GM23338 (cell line): ENCODE measurements around the gene NFIA. TPM values are rescaled to one million over a fixed set of nuclear protein-coding genes. Genes with fewer than 3 reads are reported as not detected.

Experiments
- ATAC-seq: fragments of 200-7000 bp; cut with Tn5 transposase; 3 replicates; pipeline ENCODE4 v1.9.1; 2020
- DNase-seq: peaks from one replicate; pipeline ENCODE4 v3.0.0-alpha.2; 2015; ENCODE audit warnings: low spot score
- H2AFZ ChIP-seq: fragments of 200-600 bp; sonication (generic); 2 replicates; pipeline ENCODE4 v1.8.0; 2016; ENCODE audit warnings: antibody characterized with exemption, mild to moderate bottlenecking, moderate library complexity
- H3F3A ChIP-seq: fragments of 200-600 bp; sonication (generic); replicated peaks from 2 replicates; pipeline ENCODE4 v1.8.0; 2017; ENCODE audit warnings: antibody characterized with exemption, mixed run types, low read depth
- H3K27ac ChIP-seq: fragments of 200-600 bp; sonication (generic); 2 replicates; pipeline ENCODE4 v1.6.1; 2016; ENCODE audit warnings: low read depth
- H3K27me3 ChIP-seq: fragments of 200-600 bp; sonication (generic); 2 replicates; pipeline ENCODE4 v1.8.0; 2016; ENCODE audit warnings: mild to moderate bottlenecking, mixed run types, moderate library complexity; ENCODE audit not compliant: insufficient read depth
- H3K36me3 ChIP-seq: fragments of 200-600 bp; sonication (generic); 2 replicates; pipeline ENCODE4 v1.8.0; 2016; ENCODE audit warnings: mild to moderate bottlenecking; ENCODE audit not compliant: insufficient read depth
- H3K4me1 ChIP-seq: fragments of 200-600 bp; sonication (generic); 2 replicates; pipeline ENCODE4 v1.8.0; 2016; ENCODE audit warnings: mild to moderate bottlenecking, moderate library complexity; ENCODE audit not compliant: insufficient read depth
- H3K4me2 ChIP-seq: fragments of 200-600 bp; sonication (generic); 2 replicates; pipeline ENCODE4 v1.7.1; 2017; ENCODE audit warnings: mixed run types
- H3K4me3 ChIP-seq: fragments of 200-600 bp; sonication (generic); 2 replicates; pipeline ENCODE4 v1.6.1; 2016; ENCODE audit warnings: mixed run types
- H3K79me2 ChIP-seq: fragments of 200-600 bp; sonication (generic); replicated peaks from 2 replicates; pipeline ENCODE4 v1.8.0; 2017; ENCODE audit warnings: mild to moderate bottlenecking; ENCODE audit not compliant: insufficient read depth
- H3K9me2 ChIP-seq: fragments of 200-600 bp; sonication (generic); 2 replicates; pipeline ENCODE4 v1.8.0; 2017; ENCODE audit not compliant: insufficient read depth
- H4K20me1 ChIP-seq: fragments of 200-600 bp; sonication (generic); replicated peaks from 2 replicates; pipeline ENCODE4 v1.8.0; 2017; ENCODE audit warnings: mild to moderate bottlenecking; ENCODE audit not compliant: insufficient read depth
- H3K27ac Mint-ChIP-seq: 2 replicates; pipeline ENCODE4 v1.8.0; 2020; ENCODE audit warnings: inconsistent platforms, mild to moderate bottlenecking, moderate library complexity, mixed read lengths
- H3K27me3 Mint-ChIP-seq: 3 replicates; pipeline ENCODE4 v1.8.0; 2022; ENCODE audit warnings: low read depth, mild to moderate bottlenecking, moderate library complexity, mixed read lengths, inconsistent platforms; ENCODE audit not compliant: insufficient read depth, poor library complexity
- H3K36me3 Mint-ChIP-seq: 3 replicates; pipeline ENCODE4 v1.8.0; 2021; ENCODE audit warnings: low read depth, mild to moderate bottlenecking, inconsistent platforms, moderate library complexity, mixed read lengths
- H3K4me1 Mint-ChIP-seq: 3 replicates; pipeline ENCODE4 v1.8.0; 2020; ENCODE audit warnings: mild to moderate bottlenecking, inconsistent platforms, mixed read lengths
- H3K4me3 Mint-ChIP-seq: 3 replicates; pipeline ENCODE4 v1.8.0; 2021; ENCODE audit warnings: moderate library complexity, mild to moderate bottlenecking, inconsistent platforms, mixed read lengths
- H3K9me3 Mint-ChIP-seq: 3 replicates; pipeline ENCODE4 v1.8.0; 2020; ENCODE audit warnings: moderate library complexity, mild to moderate bottlenecking, inconsistent platforms, mixed read lengths
- CREB1 ChIP-seq: fragments of 250-450 bp; sonication (Bioruptor Pico); IDR thresholded peaks from 2 replicates; pipeline ENCODE4 v1.5.0; 2020; ENCODE audit warnings: low read depth, mild to moderate bottlenecking, moderate library complexity
- ETS1 ChIP-seq: IDR thresholded peaks from 2 replicates; pipeline ENCODE4 v1.6.1; 2016; ENCODE audit warnings: antibody characterized with exemption
- EZH2 ChIP-seq: fragments of 200-600 bp; sonication (generic); IDR thresholded peaks from one replicate; pipeline ENCODE4 v1.8.0; 2017; ENCODE audit warnings: antibody characterized with exemption, mild to moderate bottlenecking, low read depth; ENCODE audit not compliant: unreplicated experiment
- POLR2AphosphoS5 ChIP-seq: IDR thresholded peaks from 2 replicates; pipeline ENCODE4 v1.6.1; 2016; ENCODE audit warnings: antibody characterized with exemption, low read depth
- REST ChIP-seq: IDR thresholded peaks from one replicate; pipeline ENCODE4 v1.6.1; 2018; ENCODE audit warnings: antibody characterized with exemption; ENCODE audit not compliant: unreplicated experiment
- ZNF114 ChIP-seq: fragments of 250-450 bp; sonication (Bioruptor Pico); IDR thresholded peaks from 2 replicates; pipeline ENCODE4 v1.5.0; 2020; ENCODE audit warnings: mild to moderate bottlenecking, moderate library complexity
- ZNF331 ChIP-seq: fragments of 250-450 bp; sonication (Bioruptor Pico); IDR thresholded peaks from 2 replicates; pipeline ENCODE4 v1.5.0; 2020; ENCODE audit warnings: low read depth, mild to moderate bottlenecking, moderate library complexity
- ZNF462 ChIP-seq: fragments of 250-450 bp; sonication (Bioruptor Pico); IDR thresholded peaks from 2 replicates; pipeline ENCODE4 v1.5.0; 2020; ENCODE audit warnings: mild to moderate bottlenecking, moderate library complexity
- polyA plus RNA-seq: library from polyadenylated mRNA; unstranded; fragments of >200 nt; fragmentation: Nextera tagmentation; extraction: Ambion mirVana; gene quantifications from 2 replicates; pipeline ENCODE4 v1.2.1, GENCODE V29; 2016
- total RNA-seq: library from RNA; depleted of rRNA; stranded (reverse); fragments of >200 nt; shearing (Covaris generic); gene quantifications from 2 replicates; pipeline ENCODE4 v1.2.3, GENCODE V29; 2014

NFIA gene
- total and polyA plus RNA-seq, 2 experiments from 2014 or later: 0.97 to 2.3 TPM

GRCh38 chr1:61419657-61420056 lies 337.3 kb downstream of the NFIA start (continued):
- TF ChIP-seq ZNF462 (CRISPR knock-in tag): no peak
- no peak for TF ChIP-seq ZNF114

- no peaks in the 10 kb centered on the region for H3K9me2 ChIP-seq
- Mint-ChIP-seq H3K4me1 (peaks cover 29% of the 10 kb centered on the region), H3K4me3 (no peak overlapping the region), H3K9me3 (no peaks in the 10 kb centered on the region), H3K27ac (0 out of 2 replicates have a peak overlapping the region, but pooled peaks have one; percentile 24), H3K36me3 (no peaks in the 10 kb centered on the region), H3K27me3 (no peaks in the 10 kb centered on the region)
- H4K20me1 ChIP-seq: no peaks in the 10 kb centered on the region
- no peak for ATAC-seq
- H3K36me3 ChIP-seq: no peaks in the 10 kb centered on the region
- peaks cover 19% of the 10 kb centered on the region for H3K4me1 ChIP-seq
- H3K27me3 ChIP-seq: no peaks in the 10 kb centered on the region
- no peaks in the 10 kb centered on the region for H3K79me2 ChIP-seq
- H3F3A ChIP-seq: no peaks in the 10 kb centered on the region
- no peak for DNase-seq
- H3K4me3 ChIP-seq: no peak overlapping the region
- H3K4me2 ChIP-seq: no peak overlapping the region
- H3K27ac ChIP-seq: no peak overlapping the region
- no peak overlapping the region for H2AFZ ChIP-seq
- TF ChIP-seq ETS1: no peak
- TF ChIP-seq EZH2: no peak
- no peak for TF ChIP-seq REST
- TF ChIP-seq CREB1: no peak
- TF ChIP-seq POLR2AphosphoS5: no peak
- no peak for TF ChIP-seq ZNF331
- TF ChIP-seq ZNF114: no peak
Observed at GRCh38 chr1:61420243-61420642, 337.9 kb downstream of the NFIA start.
